ENCODE results near the gene ARPP21.

ARPP21 gene

DNA sequence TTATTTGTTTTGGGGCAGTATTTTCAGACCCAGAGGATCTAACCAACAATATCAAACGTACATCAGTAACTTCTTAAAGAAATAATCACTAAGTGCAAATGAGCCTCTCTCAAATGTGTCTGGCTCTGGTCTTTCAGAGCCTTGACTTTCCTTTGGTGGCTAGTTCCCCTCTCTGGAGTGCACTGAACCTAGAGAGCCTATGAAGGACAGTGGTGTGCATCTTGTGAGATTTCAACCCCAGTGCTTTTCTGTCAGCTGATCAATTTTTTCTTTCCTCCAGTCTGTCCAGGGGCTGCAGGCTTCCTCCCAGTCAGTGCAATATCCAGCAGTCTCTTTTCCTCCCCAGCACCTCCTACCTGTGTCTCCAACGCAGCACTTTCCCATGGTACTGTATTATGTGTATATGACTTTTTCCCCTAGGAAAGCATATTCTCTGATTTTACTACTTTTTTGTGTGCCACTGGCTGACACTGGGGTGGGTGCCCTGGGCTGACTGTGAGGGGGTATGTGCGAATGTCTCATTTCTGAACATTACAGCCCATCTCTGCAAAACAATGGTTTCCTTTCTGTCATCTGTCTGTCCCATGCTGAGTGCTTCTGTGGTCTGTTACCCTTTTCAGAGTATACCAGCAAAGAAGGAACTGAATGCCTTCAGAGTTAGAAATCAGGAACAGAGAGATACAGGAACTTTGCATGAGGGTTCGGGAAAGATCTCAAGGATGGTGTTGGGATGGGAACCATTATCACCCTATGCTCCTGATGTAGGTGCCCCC is 98.8 kb downstream of the ARPP21 start:
- no peak for DNase-seq

DNA sequence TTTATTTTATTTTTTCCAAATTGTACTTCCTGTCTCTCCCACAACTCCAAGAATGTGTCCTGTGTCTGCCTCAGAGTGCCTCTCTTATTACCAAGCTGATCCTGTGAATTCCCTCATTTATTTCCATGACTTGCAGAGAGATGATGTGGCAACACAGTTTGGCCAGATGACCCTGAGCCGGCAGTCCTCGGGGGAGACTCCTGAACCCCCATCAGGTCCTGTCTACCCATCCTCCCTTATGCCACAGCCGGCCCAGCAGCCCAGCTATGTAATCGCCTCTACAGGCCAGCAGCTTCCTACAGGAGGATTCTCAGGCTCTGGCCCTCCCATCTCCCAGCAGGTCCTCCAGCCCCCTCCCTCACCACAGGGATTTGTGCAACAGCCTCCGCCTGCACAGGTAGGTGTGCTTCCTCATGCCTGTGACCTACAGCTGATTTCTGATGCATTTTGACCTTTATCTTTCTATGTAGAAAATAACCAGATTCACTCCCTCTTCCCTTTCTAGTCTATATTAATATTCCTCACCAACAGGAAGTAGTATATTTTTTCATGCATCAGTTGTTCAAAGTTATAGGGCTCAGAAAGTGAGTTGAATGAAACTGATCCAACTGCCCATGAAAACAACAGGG is 100.0 kb downstream of the ARPP21 start:
- DNase-seq, result no peak

DNA sequence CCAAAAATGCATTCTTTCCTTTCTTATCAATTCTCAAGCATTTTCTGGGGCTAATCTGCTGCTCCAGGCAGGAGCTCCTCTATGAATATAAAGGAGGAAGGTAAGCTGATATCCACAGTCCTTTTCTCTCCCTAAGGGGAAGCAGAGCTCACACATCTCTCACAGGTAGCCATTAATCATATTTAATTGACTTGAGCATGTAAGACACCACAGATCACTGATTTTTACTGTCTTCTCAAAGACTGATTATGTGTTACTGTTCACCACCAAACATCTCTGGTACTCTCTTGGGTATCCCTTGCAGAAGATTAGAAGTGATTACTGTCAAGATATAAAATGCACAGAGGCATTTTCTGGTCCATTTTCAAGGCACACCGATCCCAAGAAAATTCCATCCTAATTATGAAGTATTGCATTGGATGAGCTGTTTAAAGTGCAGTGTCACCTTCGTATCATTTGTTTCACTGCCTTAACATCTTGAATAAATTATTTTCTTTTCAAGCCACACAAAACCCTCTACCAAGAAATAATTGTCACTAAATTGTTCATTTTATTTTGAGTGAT is 100.7 kb downstream of the ARPP21 start:
- no peak for DNase-seq

DNA sequence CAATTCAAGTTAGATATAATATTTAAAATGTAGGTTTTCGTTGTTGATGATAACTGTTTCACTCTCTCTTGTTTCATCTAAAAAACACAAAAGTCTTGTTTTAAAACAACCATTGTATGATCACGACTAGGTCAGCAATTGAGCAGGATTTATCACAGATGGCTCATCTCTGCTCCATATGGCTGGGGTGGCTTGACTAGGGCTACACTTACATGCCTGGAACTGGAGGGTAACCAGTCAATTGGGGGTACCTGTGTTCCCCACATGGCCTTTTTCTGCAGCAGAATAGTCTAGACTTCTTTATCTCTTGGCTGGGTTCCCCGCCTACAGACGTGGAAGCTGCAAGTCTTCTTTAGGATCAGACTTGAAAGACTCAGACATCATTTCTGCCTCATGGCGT is 103.9 kb downstream of the ARPP21 start:
- DNase-seq, result no peak

DNA sequence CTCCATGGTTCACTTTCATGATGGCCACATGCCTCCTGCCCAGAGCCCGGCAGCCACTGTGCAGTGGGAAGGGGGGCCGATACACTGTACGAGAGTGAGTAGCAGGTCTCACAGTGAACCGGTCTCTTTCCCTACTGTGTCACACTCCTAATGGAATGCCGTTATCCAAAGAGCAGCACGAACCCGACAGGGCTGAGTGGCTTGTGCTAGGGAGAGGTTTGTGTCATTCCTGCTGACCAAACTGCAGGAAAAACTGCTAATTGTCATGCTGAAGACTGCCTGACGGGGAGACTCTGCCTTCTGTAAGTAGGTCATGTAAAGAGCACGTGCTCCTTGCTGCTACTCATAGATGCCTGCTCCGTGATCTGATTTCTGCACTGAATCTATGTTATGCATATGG is 105.1 kb downstream of the ARPP21 start:
- DNase-seq, result no peak

DNA sequence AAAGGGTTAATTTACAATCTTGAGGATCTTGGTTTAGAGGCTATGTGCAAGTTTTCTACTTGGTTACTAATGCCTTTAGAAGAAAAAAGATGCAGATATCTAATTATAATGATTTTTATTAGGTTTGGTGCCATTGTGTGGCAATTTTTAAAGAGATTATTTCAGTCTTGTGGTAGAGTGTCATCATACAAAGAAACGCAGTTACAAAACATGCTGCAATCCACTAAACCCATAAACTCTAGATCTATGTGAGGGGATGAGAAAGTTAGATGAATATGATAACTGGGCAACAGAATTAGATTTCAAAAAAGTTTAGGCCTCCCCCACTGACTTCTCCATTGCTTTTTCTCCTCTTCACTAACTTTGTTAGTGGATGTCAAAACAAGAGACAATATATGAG is 106.0 kb downstream of the ARPP21 start:
- no peak for DNase-seq

DNA sequence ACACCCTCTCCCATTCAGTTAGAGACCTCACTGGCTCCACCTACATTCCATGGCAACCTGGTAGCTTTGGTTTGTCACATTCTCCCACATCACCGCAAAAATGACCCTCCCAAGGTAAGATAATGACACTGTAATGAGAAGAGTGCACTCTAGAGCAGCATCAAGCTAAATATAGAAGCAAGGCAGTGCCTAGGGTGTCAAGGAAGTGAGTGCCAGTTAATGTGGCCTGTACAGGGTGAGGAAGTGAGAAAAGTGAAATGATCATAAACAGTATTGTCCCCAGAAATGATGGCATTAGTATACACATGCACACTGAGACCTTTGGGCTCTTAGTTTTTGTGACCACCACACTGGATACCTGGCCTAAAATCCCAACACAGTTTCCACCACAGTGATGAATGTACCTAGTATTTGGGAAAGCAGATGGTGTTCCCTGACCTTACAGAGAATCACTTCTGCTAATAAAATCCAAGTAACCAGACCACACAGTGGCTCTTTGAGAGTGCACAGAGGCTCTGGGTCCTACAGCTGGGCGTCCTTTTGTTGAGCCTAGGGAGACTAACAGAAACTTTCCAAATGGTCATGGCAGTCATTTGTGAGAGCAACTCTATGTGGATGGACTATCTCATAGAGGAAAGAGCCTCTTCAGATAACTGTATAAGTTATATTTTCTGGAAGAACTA is 106.6 kb downstream of the ARPP21 start:
- DNase-seq, result no peak

DNA sequence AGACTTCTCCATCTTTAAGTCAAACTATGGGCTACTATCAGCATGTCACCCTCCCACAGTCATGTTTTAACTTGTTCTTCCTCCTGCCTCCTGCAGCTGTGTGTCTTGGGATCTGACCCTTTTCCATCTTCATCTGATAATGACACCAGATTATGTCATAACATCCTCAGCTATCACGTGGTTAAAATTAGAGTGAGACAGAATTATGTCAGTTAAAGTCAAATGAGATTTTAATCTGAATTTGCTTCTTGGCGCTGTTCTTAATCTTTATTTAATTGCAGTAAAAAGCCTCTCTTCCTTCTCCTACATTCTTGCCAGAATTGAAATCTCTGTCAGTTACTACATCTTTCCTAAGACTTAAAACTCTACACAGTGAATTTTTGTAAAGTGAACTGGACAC is 107.2 kb downstream of the ARPP21 start:
- no peak for DNase-seq

DNA sequence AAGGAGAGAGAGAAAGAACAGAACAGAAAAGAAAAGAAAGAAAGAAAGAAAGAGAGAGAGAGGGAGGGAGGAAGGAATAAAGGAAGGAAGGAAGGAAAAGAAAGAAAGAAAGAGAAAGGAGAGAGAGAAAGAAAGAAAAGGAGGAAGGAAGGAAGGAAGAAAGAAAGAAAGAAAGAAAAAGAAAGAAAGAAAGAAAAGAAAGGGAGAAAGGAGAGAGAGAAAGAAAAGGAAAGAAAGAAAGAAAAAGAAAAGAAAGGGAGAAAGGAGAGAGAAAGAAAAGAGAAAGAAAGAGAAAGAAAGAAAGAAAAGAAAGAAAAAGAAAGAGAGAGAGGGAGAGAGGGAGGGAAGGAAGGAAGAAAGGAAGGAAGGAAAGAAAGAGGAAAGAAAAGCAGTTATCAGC is 108.8 kb downstream of the ARPP21 start:
- no peak for DNase-seq

DNA sequence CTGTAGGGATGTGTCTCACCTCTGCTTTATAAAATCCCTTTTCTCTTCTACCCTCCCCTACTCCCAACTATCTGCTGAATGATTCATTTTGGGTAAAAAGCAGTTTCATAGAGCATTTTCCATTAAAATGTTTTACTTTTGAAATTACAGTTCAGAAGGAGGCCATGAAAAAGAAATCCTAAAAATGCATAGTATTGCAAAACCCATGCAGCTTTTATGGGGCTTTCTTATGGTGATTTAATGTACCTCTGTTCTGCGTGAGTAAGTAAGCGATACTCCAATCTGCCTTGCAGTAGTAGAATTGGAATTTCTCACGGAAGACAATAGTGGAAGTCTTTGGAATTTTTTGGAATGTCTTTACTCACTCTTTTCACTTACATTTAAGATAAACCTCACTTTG is 111.9 kb downstream of the ARPP21 start:
- no peak for DNase-seq

DNA sequence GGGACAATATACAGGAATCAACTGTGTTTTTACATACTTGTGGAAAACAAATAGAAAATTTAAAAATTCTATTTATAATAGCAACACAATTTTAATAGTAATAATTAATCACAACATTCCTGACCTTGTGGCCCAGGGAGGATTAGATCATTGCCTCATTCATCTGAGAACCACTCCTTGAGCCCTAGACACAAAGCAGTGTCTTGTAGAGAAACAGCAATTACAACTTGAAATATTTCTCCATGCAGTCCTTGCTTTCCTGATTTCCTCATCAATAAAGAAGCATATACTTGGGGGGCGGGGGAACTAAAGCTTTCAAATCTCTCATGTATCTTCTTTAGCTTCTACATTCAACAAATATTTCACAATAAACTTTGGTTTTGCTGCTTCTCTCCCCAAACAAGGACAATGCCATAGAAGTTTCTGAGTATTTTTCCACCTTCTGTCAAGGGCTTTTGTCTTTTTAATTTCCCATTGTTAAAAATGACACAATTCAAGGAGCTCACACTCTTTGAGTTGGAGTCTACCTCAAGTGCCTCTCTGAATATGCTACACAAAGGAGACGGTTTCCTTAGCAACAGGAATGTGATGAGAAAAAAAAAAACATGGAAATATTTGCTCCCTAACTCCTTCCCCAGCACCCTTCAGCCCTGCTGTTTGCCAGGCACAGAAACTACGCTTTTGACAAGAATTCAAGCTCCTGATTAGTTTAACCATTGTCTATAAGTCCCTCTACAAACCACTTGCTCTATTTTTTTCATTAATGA is 118.8 kb downstream of the ARPP21 start:
- no peak for DNase-seq

DNA sequence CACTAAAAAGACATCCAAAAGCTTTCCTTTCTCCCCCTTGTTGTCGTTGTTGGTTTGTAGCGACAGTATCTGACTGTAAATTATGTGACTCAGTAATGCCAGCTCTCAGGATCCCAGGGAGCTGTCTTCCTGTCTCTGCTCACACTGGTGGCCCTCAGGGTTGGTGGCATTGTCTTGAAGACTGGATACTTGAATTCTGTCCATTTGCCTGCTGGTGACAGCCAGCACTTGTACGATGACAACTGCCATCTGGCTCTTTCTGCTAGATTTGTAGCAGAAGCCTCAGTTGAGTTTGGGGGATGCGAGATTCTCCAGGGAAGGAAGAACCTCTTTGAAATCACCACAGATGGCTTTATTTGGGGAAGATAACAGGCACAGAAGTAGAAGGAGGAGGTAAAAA is 120.8 kb downstream of the ARPP21 start:
- DNase-seq, result no peak

DNA sequence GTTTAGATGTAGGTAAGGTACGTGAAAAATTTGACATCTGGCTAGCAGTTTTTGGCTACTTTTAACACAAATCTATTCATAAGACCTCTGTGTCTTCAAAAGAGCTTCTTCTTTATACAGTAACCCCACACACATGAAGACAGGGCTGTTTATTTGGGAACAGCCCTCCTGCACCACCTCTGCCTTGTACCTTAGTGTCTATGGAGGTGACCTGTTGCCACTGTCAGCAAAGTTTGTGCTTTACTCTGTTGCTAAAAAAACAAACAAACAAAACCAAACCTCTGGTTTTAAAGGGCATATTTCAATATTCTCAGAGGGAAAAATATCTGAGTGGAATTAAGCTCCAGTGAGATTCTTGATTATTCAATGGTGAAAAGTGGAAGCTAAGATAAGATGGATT is 122.0 kb downstream of the ARPP21 start:
- no peak for DNase-seq

DNA sequence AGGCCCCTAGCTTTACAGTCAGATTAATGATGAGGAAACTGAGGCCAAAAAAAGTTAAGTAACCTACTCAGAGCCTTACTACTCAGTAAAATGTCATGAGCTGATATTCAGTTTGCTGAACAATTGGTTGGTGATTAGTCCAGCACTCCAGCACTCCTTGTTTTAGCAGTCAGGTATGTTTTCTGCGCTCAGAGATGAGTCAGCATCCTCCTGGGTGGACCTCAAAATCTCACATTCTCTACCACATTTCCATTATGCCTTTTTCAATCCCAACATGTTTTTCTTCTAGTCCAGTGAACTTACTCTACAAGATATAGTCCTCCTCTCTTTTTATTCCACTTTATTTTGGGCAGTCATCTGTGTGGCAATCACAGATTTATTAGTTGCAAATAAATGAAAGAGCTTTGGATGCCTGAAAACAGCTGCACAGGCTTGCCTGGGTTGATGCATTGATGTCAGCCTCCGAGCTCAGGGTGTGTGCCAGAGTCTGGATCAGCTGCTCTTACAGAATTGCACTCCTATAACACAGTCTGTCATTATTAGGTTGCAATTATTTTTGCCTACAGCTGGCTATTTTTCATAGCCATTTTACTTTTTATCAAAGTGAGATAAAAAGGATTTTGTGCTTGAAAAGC is 133.2 kb downstream of the ARPP21 start:
- no peak for DNase-seq

DNA sequence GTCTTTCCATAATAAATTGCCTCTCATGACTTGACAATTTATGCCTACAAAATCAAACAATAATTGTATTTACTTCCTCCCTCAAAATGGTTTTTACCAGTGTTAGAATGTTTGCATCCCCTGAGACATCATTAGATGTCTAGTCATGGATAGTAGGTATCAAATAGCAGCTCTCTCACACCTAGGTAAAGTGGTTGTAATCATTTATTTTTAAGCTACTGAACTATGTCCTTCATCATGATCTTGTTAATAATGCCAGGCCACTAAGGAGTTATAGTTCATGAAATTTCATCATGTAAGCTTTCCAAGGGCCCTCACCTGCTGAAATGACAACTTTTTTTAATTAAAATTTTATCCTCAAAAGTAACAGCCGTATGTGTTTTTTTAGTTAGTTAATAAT is 134.1 kb downstream of the ARPP21 start:
- no peak for DNase-seq

DNA sequence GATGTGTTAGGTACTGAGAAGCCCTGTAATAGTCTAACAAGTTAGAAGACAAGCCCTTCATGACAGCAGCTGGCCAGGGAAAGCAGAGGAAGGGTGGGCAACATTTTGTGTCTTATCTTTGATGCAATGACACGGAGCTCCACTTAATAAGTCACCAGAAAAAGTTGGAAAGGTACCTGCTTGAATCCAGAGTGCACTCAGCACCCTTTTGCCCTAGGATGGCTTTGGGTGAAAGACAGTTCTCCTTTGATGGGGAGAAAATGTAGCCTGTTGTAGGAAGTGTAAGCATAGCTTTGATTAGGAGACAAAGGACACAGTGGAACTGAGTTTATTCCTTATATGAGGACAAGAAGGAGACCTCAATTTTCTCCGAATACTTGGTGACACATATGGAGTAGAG is 137.0 kb downstream of the ARPP21 start:
- no peak for DNase-seq

DNA sequence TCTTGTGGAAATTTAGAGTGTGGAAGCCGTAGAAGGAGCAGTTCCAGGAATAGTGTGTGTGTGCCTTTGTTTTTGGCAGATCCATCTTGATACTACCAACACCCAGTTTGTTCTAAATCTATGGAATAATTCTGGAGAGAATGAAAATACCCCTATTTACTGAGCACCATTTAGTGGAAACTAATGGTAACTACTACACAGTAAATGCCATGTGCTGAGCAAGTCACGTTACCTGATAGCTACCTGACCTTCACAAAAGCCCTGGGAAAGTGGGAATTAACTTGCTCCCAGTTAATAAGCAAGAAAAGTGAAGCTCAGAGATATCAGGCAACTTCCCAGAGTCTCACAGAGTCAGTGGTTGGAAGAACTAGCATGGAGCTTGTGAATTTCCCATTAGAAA is 137.7 kb downstream of the ARPP21 start:
- no peak for DNase-seq

DNA sequence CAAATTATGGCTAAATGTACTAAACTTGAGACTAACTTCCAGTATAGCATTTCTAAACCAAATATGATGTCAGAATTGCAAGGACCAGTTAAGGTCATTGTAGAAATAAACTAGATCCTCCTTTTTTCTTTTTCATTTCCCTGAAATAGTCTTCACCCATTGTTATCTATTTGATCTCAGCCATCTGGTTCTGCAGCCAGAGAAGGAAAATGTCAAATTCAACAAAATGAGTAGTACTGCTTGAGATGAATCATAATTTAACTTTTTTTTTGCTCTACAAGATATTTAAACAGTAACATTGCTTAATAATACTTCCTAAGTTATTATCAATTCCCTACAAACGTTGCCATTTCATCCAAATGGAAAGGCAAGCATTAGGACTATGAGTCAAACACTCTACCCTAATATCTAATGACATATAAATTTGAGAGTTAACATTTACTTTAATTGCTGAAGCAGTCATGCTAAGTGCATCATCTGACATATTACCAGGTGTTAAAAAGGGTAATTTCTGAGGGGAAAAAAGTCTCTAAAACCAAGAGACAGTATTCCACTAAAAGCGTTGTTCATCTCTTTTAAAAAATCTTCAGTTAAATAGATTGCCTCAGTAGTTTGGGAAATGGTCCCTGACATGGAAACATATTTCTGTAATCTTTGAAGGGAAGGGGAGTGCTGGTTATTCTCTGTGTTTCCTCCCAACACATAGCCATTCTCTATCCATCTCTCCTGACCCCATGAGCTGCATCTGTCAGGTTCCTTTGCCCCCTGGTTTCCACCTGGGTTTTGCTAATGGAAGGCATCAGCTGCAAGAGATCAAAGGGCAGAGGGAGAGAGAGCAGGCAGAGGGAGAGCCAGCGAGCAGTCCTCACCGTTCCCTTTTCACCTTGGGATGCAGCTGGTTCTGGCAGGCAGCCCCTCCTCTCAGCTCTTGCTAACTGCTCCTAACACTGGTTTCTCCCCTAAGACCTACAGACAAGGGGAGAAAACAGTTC is 138.5 kb downstream of the ARPP21 start:
- DNase-seq, result no peak

DNA sequence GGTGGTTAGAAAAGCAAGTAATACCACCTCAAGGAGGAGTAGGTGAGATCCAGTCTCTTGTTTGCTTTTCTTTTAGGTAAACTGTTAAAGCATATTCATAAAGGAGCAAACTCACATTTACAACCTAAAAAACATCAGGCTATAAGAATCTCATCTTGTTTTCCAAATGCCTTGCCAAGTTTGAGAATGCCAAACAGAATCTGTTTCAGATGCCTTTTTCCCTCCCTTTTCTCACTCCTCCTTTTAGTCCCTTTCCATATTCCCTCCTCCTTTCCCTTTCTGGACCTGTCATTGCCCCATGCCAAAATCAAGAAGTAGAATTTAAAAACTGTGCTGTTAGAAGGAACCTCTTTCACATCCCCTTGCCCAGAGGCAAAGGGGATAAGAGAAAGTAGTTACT is 140.3 kb downstream of the ARPP21 start:
- no peak for DNase-seq

DNA sequence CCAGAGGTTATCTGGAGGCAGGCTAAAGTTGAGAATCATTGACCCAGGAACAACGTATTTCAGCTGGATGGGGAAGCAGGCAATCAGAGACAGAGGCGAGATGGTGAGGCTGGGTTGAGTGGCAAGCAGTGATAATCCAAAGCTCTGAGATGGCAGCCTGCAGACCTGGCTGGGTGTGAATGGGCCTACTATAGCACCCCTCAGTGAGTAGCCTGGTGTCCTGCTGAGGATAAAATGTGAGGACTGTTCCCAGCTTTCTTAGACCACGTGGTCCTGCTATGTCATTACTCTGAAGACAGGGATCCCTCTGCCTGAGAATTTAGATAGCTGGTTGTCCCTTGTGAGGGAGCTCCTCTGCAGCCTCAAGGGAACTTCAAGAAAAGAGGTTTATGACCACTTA is 141.5 kb downstream of the ARPP21 start:
- DNase-seq, result no peak

DNA sequence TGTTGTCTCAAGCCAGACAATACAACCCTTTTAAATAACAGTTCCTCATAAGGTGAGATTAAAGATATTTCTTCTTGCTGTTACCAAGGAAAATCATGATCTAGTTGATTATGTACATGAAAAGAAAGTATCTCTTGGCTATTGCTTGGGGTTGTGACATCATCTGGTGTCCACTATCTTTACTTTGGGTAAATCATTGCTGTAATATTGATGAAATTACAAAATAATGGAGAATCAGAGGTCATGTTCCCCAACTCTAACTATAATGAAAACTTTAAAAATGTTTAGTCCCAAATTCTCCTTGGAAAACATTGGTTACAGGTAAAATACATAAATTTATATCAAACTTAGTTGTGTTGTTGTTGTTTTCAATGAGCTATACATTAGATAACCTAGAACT is 142.2 kb downstream of the ARPP21 start:
- no peak for DNase-seq

All from CD4-positive, alpha-beta T cell treated with Interleukin-12 subunit alpha and Interleukin-12 subunit beta, for 1 hour (primary cell).